Bronchial epithelial cell (primary cell): ENCODE data around the gene DHDH. TPM values are rescaled to one million over a fixed set of nuclear protein-coding genes. Genes with fewer than 3 reads are reported as not detected.
"Not testable (repeated sequence)": the region's sequence is repeated elsewhere in the genome, so short reads cannot be mapped to it uniquely, and the experiment has no call there.

Experiments used
- DNase-seq: peaks from one replicate; pipeline ENCODE4 v3.0.0-alpha.2; 2010; ENCODE audit warnings: low read depth
- FAIRE-seq: peaks from 2 replicates; lab custom pipeline; 2011; peaks lifted over from hg19 to GRCh38; lab: Jason Lieb, UNC
- H3K27me3 ChIP-seq: 2 replicates; pipeline ENCODE4 v1.5.1; 2011; ENCODE audit warnings: low read length; ENCODE audit not compliant: control insufficient read depth, insufficient read depth
- H3K36me3 ChIP-seq: 2 replicates; pipeline ENCODE4 v1.5.1; 2011; ENCODE audit warnings: low read length; ENCODE audit not compliant: control insufficient read depth, insufficient read depth
- H3K4me3 ChIP-seq: 2 replicates; pipeline ENCODE4 v1.5.1; 2011; ENCODE audit warnings: mild to moderate bottlenecking, low read depth, low read length, control low read depth
- total RNA-seq: library from RNA; depleted of rRNA; stranded (reverse); fragments of >200 nt; gene quantifications from 2 replicates; pipeline ENCODE4 v1.2.1, GENCODE V29; 2014
- TF ChIP-seq, protein P1 (sequence below): IDR thresholded peaks from 2 replicates; pipeline ENCODE4 v1.5.1; 2011; ENCODE audit warnings: mild to moderate bottlenecking, moderate library complexity, low read length, control low read depth, inconsistent platforms; ENCODE audit not compliant: insufficient read depth, severe bottlenecking

The DHDH gene
- total RNA-seq, result 9.2 and 10.8 TPM in 2 replicates

DNA sequence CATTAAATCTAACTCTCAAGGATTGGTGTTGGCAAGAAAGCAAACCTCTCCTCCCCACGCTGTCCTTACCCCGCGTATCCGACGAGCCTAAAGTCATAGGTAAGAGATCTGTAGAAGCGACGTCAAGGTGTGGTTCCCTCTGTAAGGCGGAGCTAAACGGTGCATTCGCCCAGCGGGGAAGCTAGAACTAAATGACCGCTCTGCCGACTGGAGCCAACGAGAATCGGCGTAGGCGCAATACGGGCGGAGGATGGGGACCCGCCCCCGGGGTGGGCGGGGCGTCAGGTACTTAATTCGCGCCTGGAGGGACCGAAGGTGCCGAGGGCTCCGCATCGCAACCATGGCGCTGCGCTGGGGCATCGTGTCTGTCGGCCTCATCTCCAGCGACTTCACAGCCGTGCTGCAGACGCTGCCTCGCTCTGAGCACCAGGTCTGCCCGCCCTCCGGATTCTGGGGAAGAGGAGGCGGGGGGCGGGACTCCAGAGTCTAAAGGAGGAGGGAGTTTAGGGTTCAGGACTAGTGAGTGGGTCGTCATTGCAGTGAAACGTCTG lies at the start of gene DHDH:
TSS of gene DHDH (plus strand) at position 318 of the 551 bp plus-strand sequence. CDS start at position 341, 23 bp downstream.
- FAIRE-seq (no peak), DNase-seq (peak; percentile 95)
- Histone ChIP-seq H3K27me3 (no peaks in the 10 kb centered on the region), H3K4me3 (peak within 1 kb of the TSS; percentile 39), H3K36me3 (no peaks in the 10 kb centered on the region)
- TF ChIP-seq, protein P1, sequence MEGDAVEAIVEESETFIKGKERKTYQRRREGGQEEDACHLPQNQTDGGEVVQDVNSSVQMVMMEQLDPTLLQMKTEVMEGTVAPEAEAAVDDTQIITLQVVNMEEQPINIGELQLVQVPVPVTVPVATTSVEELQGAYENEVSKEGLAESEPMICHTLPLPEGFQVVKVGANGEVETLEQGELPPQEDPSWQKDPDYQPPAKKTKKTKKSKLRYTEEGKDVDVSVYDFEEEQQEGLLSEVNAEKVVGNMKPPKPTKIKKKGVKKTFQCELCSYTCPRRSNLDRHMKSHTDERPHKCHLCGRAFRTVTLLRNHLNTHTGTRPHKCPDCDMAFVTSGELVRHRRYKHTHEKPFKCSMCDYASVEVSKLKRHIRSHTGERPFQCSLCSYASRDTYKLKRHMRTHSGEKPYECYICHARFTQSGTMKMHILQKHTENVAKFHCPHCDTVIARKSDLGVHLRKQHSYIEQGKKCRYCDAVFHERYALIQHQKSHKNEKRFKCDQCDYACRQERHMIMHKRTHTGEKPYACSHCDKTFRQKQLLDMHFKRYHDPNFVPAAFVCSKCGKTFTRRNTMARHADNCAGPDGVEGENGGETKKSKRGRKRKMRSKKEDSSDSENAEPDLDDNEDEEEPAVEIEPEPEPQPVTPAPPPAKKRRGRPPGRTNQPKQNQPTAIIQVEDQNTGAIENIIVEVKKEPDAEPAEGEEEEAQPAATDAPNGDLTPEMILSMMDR, result no peak

DNA sequence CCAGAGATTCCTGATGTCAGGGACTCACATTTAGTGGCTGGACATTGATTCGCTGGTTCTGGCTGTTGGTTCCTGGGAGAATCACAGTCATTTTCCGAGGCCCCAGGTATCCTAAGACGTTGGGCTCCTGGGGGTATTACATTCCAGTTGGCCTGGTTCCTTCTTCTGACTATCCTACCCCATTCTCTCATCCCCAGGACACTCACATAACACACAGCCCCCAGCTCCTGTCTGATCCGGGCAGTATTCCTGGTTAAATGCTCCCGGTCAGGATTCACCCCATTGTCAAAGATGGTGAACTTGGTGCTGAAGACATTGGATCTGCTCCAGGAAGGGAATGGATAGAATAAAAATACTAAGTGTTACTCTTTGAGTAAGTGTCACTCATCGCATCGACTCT lies 49.8 kb upstream of the DHDH start:
- no peaks in the 10 kb centered on the region for H3K27me3 ChIP-seq
- TF ChIP-seq, protein P1, result no peak
- FAIRE-seq, result no peak
- no peak for DNase-seq
- H3K36me3 ChIP-seq, result no peaks in the 10 kb centered on the region
- H3K4me3 ChIP-seq, result no peak overlapping the region

DNA sequence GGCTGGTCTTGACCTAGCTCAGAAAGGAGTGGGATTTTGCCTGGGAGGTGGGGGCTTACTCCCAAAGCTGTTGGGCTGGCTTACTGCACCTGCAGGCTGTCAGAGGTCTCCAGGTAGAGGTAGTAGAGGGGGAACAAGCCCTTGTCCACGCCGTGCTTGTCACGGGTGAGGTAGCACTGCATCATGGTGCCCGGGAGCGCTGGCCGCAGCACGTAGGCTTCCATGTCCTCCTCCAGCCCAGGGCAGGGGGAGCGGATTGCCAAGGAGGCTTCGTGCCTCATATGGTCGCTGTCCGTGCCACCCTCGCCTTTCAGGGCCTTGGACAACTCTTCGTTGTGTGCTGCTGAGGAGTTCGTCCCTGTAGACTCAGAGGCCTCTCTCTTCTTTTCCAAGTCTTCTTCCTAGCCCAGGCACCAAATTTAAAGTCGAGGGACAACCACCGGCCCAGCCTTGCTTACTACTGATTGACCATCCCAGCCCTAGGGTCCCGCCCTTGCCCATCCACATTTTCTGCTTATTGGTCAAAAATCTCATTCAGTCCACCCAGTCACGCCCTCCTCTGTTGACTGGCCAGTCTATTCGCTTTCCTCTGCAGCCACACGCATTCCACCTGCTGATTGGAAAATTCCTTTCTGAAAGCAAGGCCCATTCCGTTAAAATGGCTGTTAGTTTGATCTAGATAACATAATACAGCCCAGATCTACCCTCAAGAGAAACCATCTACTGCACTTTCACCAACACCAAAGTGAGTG lies 45.5 kb upstream of the DHDH start:
- Histone ChIP-seq H3K27me3 (no peaks in the 10 kb centered on the region), H3K4me3 (no peak overlapping the region), H3K36me3 (no peaks in the 10 kb centered on the region)
- TF ChIP-seq, protein P1, result no peak
- FAIRE-seq, result no peak
- DNase-seq, result no peak

DNA sequence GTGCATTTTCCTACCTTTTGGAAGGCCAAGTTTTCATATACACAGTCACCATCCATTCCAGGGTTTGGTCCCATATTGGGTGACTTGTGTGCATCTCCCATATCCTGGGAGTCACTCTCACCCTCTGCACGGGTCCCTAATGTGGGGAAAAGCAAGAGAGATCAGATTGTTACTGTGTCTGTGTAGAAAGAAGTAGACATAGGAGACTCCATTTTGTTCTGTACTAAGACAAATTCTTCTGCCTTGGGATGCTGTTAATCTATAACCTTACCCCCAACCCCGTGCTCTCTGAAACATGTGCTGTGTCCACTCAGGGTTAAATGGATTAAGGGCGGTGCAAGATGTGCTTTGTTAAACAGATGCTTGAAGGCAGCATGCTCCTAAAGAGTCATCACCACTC lies 44.0 kb upstream of the DHDH start:
- H3K36me3 ChIP-seq, H3K4me3 ChIP-seq, FAIRE-seq, H3K27me3 ChIP-seq, DNase-seq: not testable (repeated sequence)

DNA sequence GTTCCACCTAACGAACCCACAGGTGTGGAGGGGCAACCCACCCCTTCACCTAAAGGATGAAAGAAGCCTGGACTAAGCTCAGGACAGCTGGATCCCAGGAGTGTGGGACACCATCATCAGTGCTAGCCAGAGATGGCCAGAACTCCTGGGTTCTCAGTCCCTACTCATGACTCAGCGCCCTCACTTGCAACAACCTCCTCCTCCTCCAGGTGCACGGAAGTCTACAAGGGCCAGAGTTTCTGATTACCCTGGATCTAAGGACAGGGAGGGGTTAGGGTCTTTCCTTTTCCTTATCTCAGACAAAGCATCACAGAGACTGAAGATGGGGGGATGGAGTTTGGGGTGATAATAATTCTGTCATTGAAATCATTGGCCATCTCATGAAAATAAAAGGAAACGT lies 42.9 kb upstream of the DHDH start:
- FAIRE-seq, result no peak
- Histone ChIP-seq H3K27me3 (peaks cover 3% of the 10 kb centered on the region), H3K36me3 (no peaks in the 10 kb centered on the region), H3K4me3 (no peak overlapping the region)
- TF ChIP-seq, protein P1, result no peak
- DNase-seq, result no peak

DNA sequence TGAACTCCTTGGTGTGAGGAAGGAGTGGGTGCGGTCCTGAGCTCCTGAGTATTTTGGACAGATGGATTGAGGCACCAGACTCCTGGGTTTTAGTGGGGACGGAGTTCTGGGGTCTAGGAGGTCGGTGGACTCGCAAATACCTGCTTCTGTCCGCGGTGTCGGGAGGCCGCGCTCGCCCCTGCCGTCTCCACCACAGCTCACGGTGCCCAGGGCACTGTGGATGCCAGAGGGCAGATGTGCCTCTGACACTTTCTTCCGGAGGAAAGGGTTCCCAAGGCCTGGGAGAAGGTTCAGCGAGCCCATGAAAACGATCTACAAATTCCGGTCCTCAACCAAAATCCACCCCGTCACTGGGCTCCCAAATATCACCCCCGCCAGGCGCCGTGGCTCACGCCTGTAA lies 38.3 kb upstream of the DHDH start:
- TF ChIP-seq, protein P1, result no peak
- Histone ChIP-seq H3K36me3 (no peaks in the 10 kb centered on the region), H3K27me3 (peaks cover 3% of the 10 kb centered on the region), H3K4me3 (no peak overlapping the region)
- DNase-seq (no peak), FAIRE-seq (no peak)
